TTC549 (cell line): ENCODE results near the gene CHCT1.
A peak's percentile ranks its signal among the peaks of the same experiment; 100 is the strongest.
"Not testable (repeated sequence)": the region's sequence is repeated elsewhere in the genome, so short reads cannot be mapped to it uniquely, and the experiment has no call there.

Experiments
- FAIRE-seq: peaks from 2 replicates; lab custom pipeline; 2012; peaks lifted over from hg19 to GRCh38; lab: Jason Lieb, UNC

The CHCT1 gene

GRCh38 chr17:60401819-60402218, 20.5 kb upstream of the CHCT1 start:
- no peak for FAIRE-seq

- FAIRE-seq, result no peak
Measured at GRCh38 chr17:60403523-60403810, 18.8 kb upstream of the CHCT1 start.

- no peak for FAIRE-seq
Measured at GRCh38 chr17:60403962-60404361, 18.3 kb upstream of the CHCT1 start.

GRCh38 chr17:60406887-60407286, 15.4 kb upstream of the CHCT1 start:
- FAIRE-seq, result no peak

- no peak for FAIRE-seq
Measured at GRCh38 chr17:60410001-60410400, 12.3 kb upstream of the CHCT1 start.

- FAIRE-seq, result no peak
Measured at GRCh38 chr17:60412701-60413100, 9.6 kb upstream of the CHCT1 start.

GRCh38 chr17:60415146-60415545, 7.1 kb upstream of the CHCT1 start:
- no peak for FAIRE-seq

GRCh38 chr17:60416368-60416925, 5.8 kb upstream of the CHCT1 start:
- no peak for FAIRE-seq

GRCh38 chr17:60419003-60419402, 3.3 kb upstream of the CHCT1 start:
- not testable (repeated sequence) for FAIRE-seq

- FAIRE-seq, result not testable (repeated sequence)
Measured at GRCh38 chr17:60419875-60420274, 2.4 kb upstream of the CHCT1 start.

- FAIRE-seq, result no peak
Measured at GRCh38 chr17:60421273-60422161, 772 bp upstream of the CHCT1 start.

- no peak for FAIRE-seq
Measured at GRCh38 chr17:60423865-60424264, 1.6 kb downstream of the CHCT1 start.

GRCh38 chr17:60425626-60426025, 3.3 kb downstream of the CHCT1 start:
- FAIRE-seq, result no peak

GRCh38 chr17:60426596-60426995, 4.3 kb downstream of the CHCT1 start:
- FAIRE-seq, result no peak

GRCh38 chr17:60428491-60428890, 6.2 kb downstream of the CHCT1 start:
- not testable (repeated sequence) for FAIRE-seq

GRCh38 chr17:60430561-60430960, 8.3 kb downstream of the CHCT1 start:
- not testable (repeated sequence) for FAIRE-seq

GRCh38 chr17:60433021-60433997, 11.0 kb downstream of the CHCT1 start:
- not testable (repeated sequence) for FAIRE-seq

GRCh38 chr17:60435244-60436167, 13.2 kb downstream of the CHCT1 start:
- FAIRE-seq, result peak; percentile 89

GRCh38 chr17:60436676-60437075, 14.4 kb downstream of the CHCT1 start:
- no peak for FAIRE-seq

- no peak for FAIRE-seq
Measured at GRCh38 chr17:60439501-60439900, 17.2 kb downstream of the CHCT1 start.

- no peak for FAIRE-seq
Measured at GRCh38 chr17:60442271-60443173, 20.2 kb downstream of the CHCT1 start.
